SK-N-MC (cell line): ENCODE results near the gene HOXD8.

Source experiments
- DNase-seq: peaks from one replicate; pipeline ENCODE4 v3.0.0-alpha.2; 2011; ENCODE audit warnings: low read depth, low spot score
- H3K27ac ChIP-seq: fragments of 200-600 bp; sonication (generic); 2 replicates; pipeline ENCODE4 v1.5.1; 2016; ENCODE audit warnings: mixed run types
- H3K36me3 ChIP-seq: fragments of 200-600 bp; sonication (generic); 2 replicates; pipeline ENCODE4 v1.6.1; 2017; ENCODE audit warnings: antibody characterized with exemption, low read length, mixed read lengths; ENCODE audit not compliant: insufficient read depth
- H3K4me3 ChIP-seq: fragments of 200-600 bp; sonication (generic); 2 replicates; pipeline ENCODE4 v1.5.1; 2016
- H3K9ac ChIP-seq: fragments of 200-600 bp; sonication (generic); 2 replicates; pipeline ENCODE4 v1.8.0; 2017; ENCODE audit warnings: mixed run types, mixed read lengths; ENCODE audit not compliant: insufficient read length
- H3K9me3 ChIP-seq: fragments of 200-600 bp; sonication (generic); 2 replicates; pipeline ENCODE4 v1.6.1; 2017; ENCODE audit warnings: low read depth, mild to moderate bottlenecking, antibody characterized with exemption, low read length, moderate library complexity, mixed read lengths
- EZH2 ChIP-seq: fragments of 200-600 bp; sonication (generic); IDR thresholded peaks from one replicate; pipeline ENCODE4 v1.6.1; 2017; ENCODE audit warnings: antibody characterized with exemption
- FOXP2 ChIP-seq: optimal IDR thresholded peaks from 2 replicates; pipeline ENCODE3; 2011; ENCODE audit warnings: mild to moderate bottlenecking, moderate library complexity; ENCODE audit not compliant: insufficient read depth; ENCODE audit errors: extremely low read length, control extremely low read depth
- POLR2AphosphoS5 ChIP-seq: IDR thresholded peaks from 2 replicates; pipeline ENCODE4 v1.6.1; 2012; ENCODE audit warnings: mild to moderate bottlenecking, low read depth, low read length, borderline replicate concordance

The HOXD8 gene

GRCh38 chr2:176117823-176118371 lies 11.6 kb upstream of the HOXD8 start:
- H3K9ac ChIP-seq = no peak overlapping the region
- no peaks in the 10 kb centered on the region for H3K9me3 ChIP-seq
- no peak overlapping the region for H3K4me3 ChIP-seq
- peaks cover 61% of the 10 kb centered on the region for H3K36me3 ChIP-seq
- H3K27ac ChIP-seq = peak overlapping the region; percentile 10; the same call in 1 of the 2 replicates
- no peak for DNase-seq
- no peak for TF ChIP-seq EZH2
- TF ChIP-seq FOXP2 = no peak
- no peak for TF ChIP-seq POLR2AphosphoS5

DNA sequence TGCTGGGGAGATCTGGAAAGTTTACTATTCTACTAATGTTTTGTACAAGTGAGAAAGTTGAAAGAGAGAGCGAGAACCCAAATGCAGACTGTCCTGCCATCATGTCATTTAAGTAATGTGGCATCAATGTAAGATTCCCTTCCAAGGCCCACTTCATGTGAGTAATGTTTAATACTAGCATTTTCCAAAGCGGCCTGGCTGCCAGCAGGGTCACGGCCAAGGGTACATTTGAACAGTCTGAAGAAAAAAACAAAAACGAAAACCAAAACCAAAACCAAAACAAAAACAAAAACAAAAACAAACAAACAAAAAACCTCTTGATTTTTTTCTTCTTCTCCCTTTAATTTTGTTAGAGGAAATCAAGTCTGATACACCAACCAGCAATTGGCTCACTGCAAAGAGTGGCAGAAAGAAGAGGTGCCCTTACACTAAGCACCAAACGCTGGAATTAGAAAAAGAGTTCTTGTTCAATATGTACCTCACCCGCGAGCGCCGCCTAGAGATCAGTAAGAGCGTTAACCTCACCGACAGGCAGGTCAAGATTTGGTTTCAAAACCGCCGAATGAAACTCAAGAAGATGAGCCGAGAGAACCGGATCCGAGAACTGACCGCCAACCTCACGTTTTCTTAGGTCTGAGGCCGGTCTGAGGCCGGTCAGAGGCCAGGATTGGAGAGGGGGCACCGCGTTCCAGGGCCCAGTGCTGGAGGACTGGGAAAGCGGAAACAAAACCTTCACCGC lies 10.7 kb upstream of the HOXD8 start:
- Histone ChIP-seq H3K27ac (peak overlapping the region; percentile 10; the same call in 1 of the 2 replicates), H3K9ac (no peak overlapping the region), H3K4me3 (no peak overlapping the region), H3K36me3 (peaks cover 52% of the 10 kb centered on the region; the same call in 1 of the 2 replicates), H3K9me3 (no peaks in the 10 kb centered on the region)
- no peak for DNase-seq
- no peak for TF ChIP-seq EZH2
- no peak for TF ChIP-seq POLR2AphosphoS5
- no peak for TF ChIP-seq FOXP2

GRCh38 chr2:176120364-176121189 lies 8.9 kb upstream of the HOXD8 start:
- Histone ChIP-seq H3K27ac (peak overlapping the region; percentile 28; the same call in 1 of the 2 replicates), H3K9ac (no peak overlapping the region), H3K4me3 (no peak overlapping the region), H3K36me3 (peaks cover 41% of the 10 kb centered on the region; the same call in 1 of the 2 replicates), H3K9me3 (no peaks in the 10 kb centered on the region)
- TF ChIP-seq POLR2AphosphoS5 (no peak), EZH2 (no peak), FOXP2 (no peak)
- DNase-seq = no peak

DNA sequence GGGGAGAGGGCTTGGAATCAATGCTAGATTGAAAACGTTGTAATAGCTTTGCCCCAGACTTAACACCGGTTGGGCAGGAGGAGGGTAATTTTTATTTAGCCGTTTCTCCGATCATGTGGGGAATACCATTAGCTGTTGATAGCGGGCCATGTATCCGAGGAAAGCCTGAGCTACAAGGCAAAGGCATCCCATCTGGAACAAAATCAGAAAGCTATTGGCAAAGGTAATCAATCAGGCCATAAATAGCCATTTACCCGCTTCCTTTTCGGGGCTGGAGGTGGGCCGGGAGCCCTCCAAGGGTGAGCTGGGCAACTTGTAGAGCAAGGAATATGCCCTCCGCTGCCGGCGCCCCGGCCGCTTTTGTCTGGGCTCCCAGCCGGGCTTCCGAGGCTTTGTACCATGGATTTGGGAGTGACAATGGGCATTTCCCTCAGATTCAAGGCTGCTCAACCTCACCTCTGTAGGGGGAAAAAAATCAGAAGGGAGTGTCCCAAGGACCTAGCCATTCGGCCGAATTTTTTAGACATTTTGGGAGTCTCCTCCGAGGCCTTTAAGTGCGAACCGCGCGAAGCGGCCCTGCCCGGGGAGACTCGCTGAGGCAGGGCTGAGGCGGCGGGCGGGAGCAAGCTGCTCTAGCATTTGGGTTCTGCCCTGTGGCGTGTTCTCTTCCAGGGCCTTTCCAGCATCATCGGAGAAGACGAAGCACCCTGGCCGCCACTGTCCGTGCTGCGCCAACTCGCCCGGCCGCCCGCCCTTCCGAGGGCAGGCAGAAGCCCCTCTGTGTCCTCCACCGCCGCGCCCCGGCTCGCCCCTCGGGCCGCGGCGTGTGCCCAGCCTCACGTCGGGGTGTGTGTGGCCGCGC lies 8.1 kb upstream of the HOXD8 start:
- no peak overlapping the region for H3K9ac ChIP-seq
- 0 out of 2 replicates have a peak overlapping the region, but pooled peaks have one; percentile 28 for H3K27ac ChIP-seq
- DNase-seq = no peak
- TF ChIP-seq POLR2AphosphoS5 (no peak), FOXP2 (no peak), EZH2 (no peak)
- H3K36me3 ChIP-seq = peaks cover 33% of the 10 kb centered on the region; the same call in 1 of the 2 replicates
- H3K4me3 ChIP-seq = peak overlapping the region; percentile 93
- no peaks in the 10 kb centered on the region for H3K9me3 ChIP-seq

DNA sequence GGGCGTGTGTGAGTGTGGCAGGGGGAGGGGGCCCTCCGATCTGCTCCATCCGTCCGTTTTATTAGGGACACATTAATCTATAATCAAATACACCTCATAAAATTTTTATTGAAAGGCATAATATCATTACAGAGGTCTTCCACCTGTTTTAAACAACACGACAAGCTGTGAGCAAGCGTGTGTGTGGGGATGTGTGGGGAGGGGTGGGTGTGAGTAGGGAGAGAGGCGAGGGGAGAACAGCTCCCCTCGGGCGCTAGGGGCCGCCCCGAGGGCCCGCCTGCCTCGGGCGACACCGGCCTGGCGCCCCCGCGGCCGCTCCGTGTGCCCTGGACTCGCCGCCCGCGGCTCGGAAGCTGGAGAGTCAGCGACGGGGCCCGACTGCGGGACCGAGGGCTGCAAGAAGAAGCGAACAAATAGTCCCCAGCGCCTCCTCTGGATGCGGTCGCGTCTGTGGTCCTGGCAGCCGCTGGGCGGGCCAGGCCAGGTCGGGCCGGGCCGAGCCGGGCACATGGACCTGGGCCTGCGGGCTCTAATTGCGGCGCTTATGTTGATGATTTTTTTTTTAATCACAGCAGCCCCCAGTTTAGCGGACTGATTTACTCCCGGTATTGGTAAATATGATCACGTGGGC lies 7.3 kb upstream of the HOXD8 start:
- H3K9ac ChIP-seq = peak overlapping the region; percentile 84
- H3K36me3 ChIP-seq = peaks cover 25% of the 10 kb centered on the region; the same call in 1 of the 2 replicates
- no peak for DNase-seq
- H3K9me3 ChIP-seq = no peaks in the 10 kb centered on the region
- H3K4me3 ChIP-seq = peak overlapping the region; percentile 93
- TF ChIP-seq POLR2AphosphoS5 (no peak), EZH2 (no peak), FOXP2 (no peak)
- no peak overlapping the region for H3K27ac ChIP-seq

DNA sequence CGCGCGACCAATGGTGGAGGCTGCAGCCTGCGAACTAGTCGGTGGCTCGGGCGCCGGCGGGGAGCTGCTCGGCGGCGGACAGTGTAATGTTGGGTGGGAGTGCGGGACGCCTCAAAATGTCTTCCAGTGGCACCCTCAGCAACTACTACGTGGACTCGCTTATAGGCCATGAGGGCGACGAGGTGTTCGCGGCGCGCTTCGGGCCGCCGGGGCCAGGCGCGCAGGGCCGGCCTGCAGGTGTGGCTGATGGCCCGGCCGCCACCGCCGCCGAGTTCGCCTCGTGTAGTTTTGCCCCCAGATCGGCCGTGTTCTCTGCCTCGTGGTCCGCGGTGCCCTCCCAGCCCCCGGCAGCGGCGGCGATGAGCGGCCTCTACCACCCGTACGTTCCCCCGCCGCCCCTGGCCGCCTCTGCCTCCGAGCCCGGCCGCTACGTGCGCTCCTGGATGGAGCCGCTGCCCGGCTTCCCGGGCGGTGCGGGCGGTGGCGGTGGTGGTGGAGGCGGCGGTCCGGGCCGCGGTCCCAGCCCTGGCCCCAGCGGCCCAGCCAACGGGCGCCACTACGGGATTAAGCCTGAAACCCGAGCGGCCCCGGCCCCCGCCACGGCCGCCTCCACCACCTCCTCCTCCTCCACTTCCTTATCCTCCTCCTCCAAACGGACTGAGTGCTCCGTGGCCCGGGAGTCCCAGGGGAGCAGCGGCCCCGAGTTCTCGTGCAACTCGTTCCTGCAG lies 6.7 kb upstream of the HOXD8 start, which contains the start of gene HOXD9:
Gene HOXD9, plus strand, starts transcription at position 37 of the 728 bp plus-strand sequence. Its CDS starts 50 bp downstream, at position 87.
- Histone ChIP-seq H3K9me3 (no peaks in the 10 kb centered on the region), H3K4me3 (peak within 1 kb of the TSS; percentile 93), H3K27ac (no peak within 1 kb of the TSS), H3K36me3 (peaks cover 18% of the 10 kb centered on the region; the same call in 1 of the 2 replicates), H3K9ac (peak within 1 kb of the TSS; percentile 84)
- DNase-seq = no peak
- TF ChIP-seq POLR2AphosphoS5 = peak; percentile 54
- TF ChIP-seq EZH2 = no peak
- TF ChIP-seq FOXP2 = no peak
